Measurements from ENCODE around the gene RARS2. TPM values are rescaled to one million over a fixed set of nuclear protein-coding genes. Genes with fewer than 3 reads are reported as not detected.

The RARS2 gene
- total and polyA plus RNA-seq, 9 of the 15 experiments (the other 6 are each of a cell fraction or from before 2014, with no cell fraction given), result 30.0 to 92.7 (median 43.4) TPM

DNA sequence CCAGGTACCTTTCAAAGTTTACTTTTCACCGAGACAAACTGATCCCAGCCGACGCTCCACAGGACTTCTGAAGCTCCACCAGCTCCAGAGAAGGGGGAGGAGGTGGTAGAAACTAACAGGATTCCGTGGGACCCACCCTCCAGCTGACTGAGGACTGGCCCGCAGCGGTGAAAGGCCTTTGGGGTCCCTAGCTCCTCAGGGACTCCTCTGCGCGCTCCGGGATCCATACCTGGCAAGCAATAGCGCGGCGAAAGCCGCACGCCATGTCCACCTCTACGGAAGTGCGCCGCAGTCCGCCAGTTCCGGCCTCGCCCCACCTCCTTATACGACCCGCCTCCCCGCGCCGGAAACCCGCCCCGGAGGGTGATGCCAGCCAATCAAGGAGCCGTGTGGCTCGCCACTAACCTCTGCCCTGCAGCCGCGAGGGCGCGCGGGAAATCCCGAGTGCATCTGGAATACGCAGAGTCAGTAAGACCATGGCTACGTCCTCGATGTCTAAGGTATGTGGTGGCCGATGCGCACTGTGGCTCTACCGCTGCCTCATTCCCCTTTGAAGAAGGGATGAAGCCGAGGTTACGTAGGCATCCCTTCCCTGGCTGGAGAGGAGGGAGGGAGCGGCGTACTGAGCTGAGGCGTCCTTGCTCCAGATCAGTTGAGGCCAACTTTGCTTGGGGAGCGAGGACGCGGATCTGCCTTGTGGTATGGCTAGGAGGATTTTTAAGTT lies at the start of gene RARS2, which contains the start of gene ORC3 (continued):
- TF ChIP-seq, protein P1, sequence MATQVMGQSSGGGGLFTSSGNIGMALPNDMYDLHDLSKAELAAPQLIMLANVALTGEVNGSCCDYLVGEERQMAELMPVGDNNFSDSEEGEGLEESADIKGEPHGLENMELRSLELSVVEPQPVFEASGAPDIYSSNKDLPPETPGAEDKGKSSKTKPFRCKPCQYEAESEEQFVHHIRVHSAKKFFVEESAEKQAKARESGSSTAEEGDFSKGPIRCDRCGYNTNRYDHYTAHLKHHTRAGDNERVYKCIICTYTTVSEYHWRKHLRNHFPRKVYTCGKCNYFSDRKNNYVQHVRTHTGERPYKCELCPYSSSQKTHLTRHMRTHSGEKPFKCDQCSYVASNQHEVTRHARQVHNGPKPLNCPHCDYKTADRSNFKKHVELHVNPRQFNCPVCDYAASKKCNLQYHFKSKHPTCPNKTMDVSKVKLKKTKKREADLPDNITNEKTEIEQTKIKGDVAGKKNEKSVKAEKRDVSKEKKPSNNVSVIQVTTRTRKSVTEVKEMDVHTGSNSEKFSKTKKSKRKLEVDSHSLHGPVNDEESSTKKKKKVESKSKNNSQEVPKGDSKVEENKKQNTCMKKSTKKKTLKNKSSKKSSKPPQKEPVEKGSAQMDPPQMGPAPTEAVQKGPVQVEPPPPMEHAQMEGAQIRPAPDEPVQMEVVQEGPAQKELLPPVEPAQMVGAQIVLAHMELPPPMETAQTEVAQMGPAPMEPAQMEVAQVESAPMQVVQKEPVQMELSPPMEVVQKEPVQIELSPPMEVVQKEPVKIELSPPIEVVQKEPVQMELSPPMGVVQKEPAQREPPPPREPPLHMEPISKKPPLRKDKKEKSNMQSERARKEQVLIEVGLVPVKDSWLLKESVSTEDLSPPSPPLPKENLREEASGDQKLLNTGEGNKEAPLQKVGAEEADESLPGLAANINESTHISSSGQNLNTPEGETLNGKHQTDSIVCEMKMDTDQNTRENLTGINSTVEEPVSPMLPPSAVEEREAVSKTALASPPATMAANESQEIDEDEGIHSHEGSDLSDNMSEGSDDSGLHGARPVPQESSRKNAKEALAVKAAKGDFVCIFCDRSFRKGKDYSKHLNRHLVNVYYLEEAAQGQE (IDR thresholded peaks at IDR 0.05; ENCODE audit: borderline replicate concordance), result no peak
- TF ChIP-seq, protein P1 (CRISPR knock-in tag; IDR thresholded peaks at IDR 0.05; ENCODE audit: low read depth), result peak; percentile 21; the same call in 1 of the 2 replicates
- TF ChIP-seq ZZZ3 (IDR thresholded peaks at IDR 0.05), result no peak; the same call in 1 of the 2 replicates
- TF ChIP-seq KDM5B (IDR thresholded peaks at IDR 0.05; ENCODE audit: insufficient replicate concordance, low read depth, low read length), result peak; percentile 96
- TF ChIP-seq, protein P2, sequence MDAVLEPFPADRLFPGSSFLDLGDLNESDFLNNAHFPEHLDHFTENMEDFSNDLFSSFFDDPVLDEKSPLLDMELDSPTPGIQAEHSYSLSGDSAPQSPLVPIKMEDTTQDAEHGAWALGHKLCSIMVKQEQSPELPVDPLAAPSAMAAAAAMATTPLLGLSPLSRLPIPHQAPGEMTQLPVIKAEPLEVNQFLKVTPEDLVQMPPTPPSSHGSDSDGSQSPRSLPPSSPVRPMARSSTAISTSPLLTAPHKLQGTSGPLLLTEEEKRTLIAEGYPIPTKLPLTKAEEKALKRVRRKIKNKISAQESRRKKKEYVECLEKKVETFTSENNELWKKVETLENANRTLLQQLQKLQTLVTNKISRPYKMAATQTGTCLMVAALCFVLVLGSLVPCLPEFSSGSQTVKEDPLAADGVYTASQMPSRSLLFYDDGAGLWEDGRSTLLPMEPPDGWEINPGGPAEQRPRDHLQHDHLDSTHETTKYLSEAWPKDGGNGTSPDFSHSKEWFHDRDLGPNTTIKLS (IDR thresholded peaks at IDR 0.05; ENCODE audit: borderline replicate concordance, low read depth), result peak; percentile 99
- no peak for TF ChIP-seq ZNF57 (CRISPR knock-in tag; IDR thresholded peaks at IDR 0.05)
- no peak for TF ChIP-seq NUFIP1 (IDR thresholded peaks at IDR 0.05; ENCODE audit: partially characterized antibody)
- no peak for TF ChIP-seq EGR1 (conservative IDR thresholded peaks at IDR 0.05)
- TF ChIP-seq RBBP5 (IDR thresholded peaks at IDR 0.05; ENCODE audit: borderline replicate concordance, insufficient read depth, low read length, poor library complexity, severe bottlenecking), result peak; percentile 82
- TF ChIP-seq ZKSCAN8 (CRISPR knock-in tag; IDR thresholded peaks at IDR 0.05), result no peak
- TF ChIP-seq, protein P3, sequence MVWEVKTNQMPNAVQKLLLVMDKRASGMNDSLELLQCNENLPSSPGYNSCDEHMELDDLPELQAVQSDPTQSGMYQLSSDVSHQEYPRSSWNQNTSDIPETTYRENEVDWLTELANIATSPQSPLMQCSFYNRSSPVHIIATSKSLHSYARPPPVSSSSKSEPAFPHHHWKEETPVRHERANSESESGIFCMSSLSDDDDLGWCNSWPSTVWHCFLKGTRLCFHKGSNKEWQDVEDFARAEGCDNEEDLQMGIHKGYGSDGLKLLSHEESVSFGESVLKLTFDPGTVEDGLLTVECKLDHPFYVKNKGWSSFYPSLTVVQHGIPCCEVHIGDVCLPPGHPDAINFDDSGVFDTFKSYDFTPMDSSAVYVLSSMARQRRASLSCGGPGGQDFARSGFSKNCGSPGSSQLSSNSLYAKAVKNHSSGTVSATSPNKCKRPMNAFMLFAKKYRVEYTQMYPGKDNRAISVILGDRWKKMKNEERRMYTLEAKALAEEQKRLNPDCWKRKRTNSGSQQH (CRISPR knock-in tag; IDR thresholded peaks at IDR 0.05), result 0 out of 2 replicates have a peak, but pooled peaks have one; percentile 6
- TF ChIP-seq MYNN (IDR thresholded peaks at IDR 0.05), result peak; percentile 52; the same call in 1 of the 2 replicates
- no peak for TF ChIP-seq MYNN (CRISPR knock-in tag; IDR thresholded peaks at IDR 0.05)
- peak; percentile 46; the same call in 1 of the 2 replicates for TF ChIP-seq BCOR (IDR thresholded peaks at IDR 0.05)

All from K562 (cell line).